Measurements from ENCODE around the gene TMA7B.

Gene TMA7B

DNA sequence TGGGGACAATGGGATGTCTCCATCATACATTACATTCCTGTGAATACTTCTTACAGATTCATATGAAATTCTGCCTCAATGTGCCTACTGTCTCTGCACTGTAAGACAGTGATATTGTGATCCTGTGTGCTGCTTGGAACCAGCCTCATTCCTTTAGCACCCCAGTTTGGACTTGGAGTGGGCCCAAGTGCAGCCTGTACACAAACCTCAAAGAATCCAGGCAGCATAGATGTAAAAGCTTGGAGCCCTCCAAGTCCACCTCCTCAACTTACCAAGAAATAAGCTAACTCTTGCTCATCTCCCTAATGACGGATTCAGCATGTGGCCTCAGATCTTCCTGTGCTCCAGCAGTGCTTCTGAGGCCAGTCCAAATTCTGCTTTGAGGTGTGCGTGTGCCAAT lies 34.9 kb upstream of the TMA7B start:
- H3K9me3 ChIP-seq (ENCODE audit: control insufficient read depth, insufficient read depth, low read length), result no peaks in the 10 kb centered on the region
- H3K79me2 ChIP-seq (ENCODE audit: control insufficient read depth, low read length), result no peaks in the 10 kb centered on the region
- H3K36me3 ChIP-seq (ENCODE audit: control insufficient read depth, low read length), result no peaks in the 10 kb centered on the region
- H3K4me2 ChIP-seq (ENCODE audit: low read length), result no peak overlapping the region
- peaks cover 41% of the 10 kb centered on the region for H3K27me3 ChIP-seq (ENCODE audit: control insufficient read depth, low read length)
- no peaks in the 10 kb centered on the region for H3K4me1 ChIP-seq (ENCODE audit: control insufficient read depth, low read length)
- no peaks in the 10 kb centered on the region for H3K9me2 ChIP-seq (replicated peaks; ENCODE audit: control insufficient read depth, low read length)
- H3F3A ChIP-seq (ENCODE audit: control insufficient read depth, insufficient read depth), result no peaks in the 10 kb centered on the region
- H4K20me1 ChIP-seq (ENCODE audit: control insufficient read depth, insufficient read depth, low read depth, low read length), result no peaks in the 10 kb centered on the region
- H3K4me3 ChIP-seq (ENCODE audit: low read length), result no peak overlapping the region
- TF ChIP-seq EZH2phosphoT487 (IDR thresholded peaks at IDR 0.05; ENCODE audit: borderline replicate concordance, low read length), result no peak
- TF ChIP-seq, protein P1, sequence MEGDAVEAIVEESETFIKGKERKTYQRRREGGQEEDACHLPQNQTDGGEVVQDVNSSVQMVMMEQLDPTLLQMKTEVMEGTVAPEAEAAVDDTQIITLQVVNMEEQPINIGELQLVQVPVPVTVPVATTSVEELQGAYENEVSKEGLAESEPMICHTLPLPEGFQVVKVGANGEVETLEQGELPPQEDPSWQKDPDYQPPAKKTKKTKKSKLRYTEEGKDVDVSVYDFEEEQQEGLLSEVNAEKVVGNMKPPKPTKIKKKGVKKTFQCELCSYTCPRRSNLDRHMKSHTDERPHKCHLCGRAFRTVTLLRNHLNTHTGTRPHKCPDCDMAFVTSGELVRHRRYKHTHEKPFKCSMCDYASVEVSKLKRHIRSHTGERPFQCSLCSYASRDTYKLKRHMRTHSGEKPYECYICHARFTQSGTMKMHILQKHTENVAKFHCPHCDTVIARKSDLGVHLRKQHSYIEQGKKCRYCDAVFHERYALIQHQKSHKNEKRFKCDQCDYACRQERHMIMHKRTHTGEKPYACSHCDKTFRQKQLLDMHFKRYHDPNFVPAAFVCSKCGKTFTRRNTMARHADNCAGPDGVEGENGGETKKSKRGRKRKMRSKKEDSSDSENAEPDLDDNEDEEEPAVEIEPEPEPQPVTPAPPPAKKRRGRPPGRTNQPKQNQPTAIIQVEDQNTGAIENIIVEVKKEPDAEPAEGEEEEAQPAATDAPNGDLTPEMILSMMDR (IDR thresholded peaks at IDR 0.05; ENCODE audit: low read depth, low read length, poor library complexity, severe bottlenecking), result no peak
- no peak overlapping the region for H3K27ac ChIP-seq (ENCODE audit: low read depth, low read length)

DNA sequence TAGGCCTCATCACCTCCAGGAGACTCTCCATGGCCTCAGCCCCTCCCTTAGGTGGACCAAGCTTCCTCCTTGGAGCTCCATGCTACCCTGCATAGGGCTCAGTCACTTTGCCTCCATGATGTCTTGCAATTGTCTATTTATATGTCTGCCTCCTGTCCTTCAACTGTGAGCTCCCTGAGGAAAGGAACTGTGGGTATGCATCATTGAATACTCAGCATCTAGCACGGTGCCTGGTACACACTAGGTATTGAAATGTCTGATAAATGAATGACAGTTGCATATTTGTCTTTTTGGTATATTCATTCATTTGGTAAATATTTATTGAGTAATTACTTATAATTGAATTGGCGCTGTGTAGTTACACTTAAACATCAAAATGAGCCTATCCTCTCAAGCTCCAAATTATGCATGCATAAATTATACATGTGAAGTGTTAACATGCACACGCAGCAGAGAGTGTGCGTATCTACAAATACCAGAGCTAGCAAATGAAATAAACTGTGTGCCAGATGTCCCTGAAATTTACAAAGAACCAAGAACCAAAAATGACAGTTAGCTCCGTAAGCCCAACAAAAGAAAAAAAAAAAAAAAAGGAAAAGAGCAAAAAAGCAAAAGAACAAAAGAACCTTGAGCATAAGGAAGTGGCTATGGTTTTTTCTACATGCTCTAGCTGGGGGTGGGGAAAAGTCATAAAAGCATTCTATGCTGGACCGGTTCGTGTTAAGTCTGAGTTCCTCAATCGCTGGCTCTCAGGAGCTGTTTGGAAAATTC lies 34.1 kb upstream of the TMA7B start:
- no peaks in the 10 kb centered on the region for H4K20me1 ChIP-seq (ENCODE audit: control insufficient read depth, insufficient read depth, low read depth, low read length)
- peaks cover 41% of the 10 kb centered on the region for H3K27me3 ChIP-seq (ENCODE audit: control insufficient read depth, low read length)
- H3K9me3 ChIP-seq (ENCODE audit: control insufficient read depth, insufficient read depth, low read length), result no peaks in the 10 kb centered on the region
- H3K4me1 ChIP-seq (ENCODE audit: control insufficient read depth, low read length), result no peaks in the 10 kb centered on the region
- H3K36me3 ChIP-seq (ENCODE audit: control insufficient read depth, low read length), result no peaks in the 10 kb centered on the region
- H3K9me2 ChIP-seq (replicated peaks; ENCODE audit: control insufficient read depth, low read length), result no peaks in the 10 kb centered on the region
- no peak overlapping the region for H3K4me2 ChIP-seq (ENCODE audit: low read length)
- no peak overlapping the region for H3K27ac ChIP-seq (ENCODE audit: low read depth, low read length)
- no peaks in the 10 kb centered on the region for H3F3A ChIP-seq (ENCODE audit: control insufficient read depth, insufficient read depth)
- H3K79me2 ChIP-seq (ENCODE audit: control insufficient read depth, low read length), result no peaks in the 10 kb centered on the region
- H3K4me3 ChIP-seq (ENCODE audit: low read length), result no peak overlapping the region
- no peak for TF ChIP-seq EZH2phosphoT487 (IDR thresholded peaks at IDR 0.05; ENCODE audit: borderline replicate concordance, low read length)
- TF ChIP-seq, protein P1 (IDR thresholded peaks at IDR 0.05; ENCODE audit: low read depth, low read length, poor library complexity, severe bottlenecking), result no peak

DNA sequence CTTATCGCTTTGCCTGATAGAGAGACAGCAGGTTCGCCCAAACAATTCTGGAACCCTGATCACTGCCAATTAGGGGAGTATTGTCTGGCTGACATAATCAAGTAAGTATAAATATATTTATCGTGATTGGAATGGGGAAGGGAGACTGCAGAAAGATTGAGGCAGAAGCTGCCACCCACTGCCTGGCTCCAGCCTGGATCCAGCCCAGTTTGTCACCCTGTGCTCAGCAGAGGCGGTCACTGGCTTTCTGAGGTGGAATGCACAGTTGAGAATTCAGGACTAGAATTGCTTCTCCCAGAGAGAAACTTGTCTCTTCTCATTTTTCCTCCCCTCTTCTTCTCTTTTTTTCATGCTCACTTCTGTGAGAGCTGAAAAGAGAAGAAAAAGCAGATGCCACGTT lies 33.4 kb upstream of the TMA7B start:
- H3K4me1 ChIP-seq (ENCODE audit: control insufficient read depth, low read length), result no peaks in the 10 kb centered on the region
- H3F3A ChIP-seq (ENCODE audit: control insufficient read depth, insufficient read depth), result no peaks in the 10 kb centered on the region
- H3K27me3 ChIP-seq (ENCODE audit: control insufficient read depth, low read length), result peaks cover 43% of the 10 kb centered on the region
- TF ChIP-seq EZH2phosphoT487 (IDR thresholded peaks at IDR 0.05; ENCODE audit: borderline replicate concordance, low read length), result no peak
- TF ChIP-seq, protein P1 (IDR thresholded peaks at IDR 0.05; ENCODE audit: low read depth, low read length, poor library complexity, severe bottlenecking), result no peak
- H3K9me2 ChIP-seq (replicated peaks; ENCODE audit: control insufficient read depth, low read length), result no peaks in the 10 kb centered on the region
- H4K20me1 ChIP-seq (ENCODE audit: control insufficient read depth, insufficient read depth, low read depth, low read length), result no peaks in the 10 kb centered on the region
- H3K4me2 ChIP-seq (ENCODE audit: low read length), result no peak overlapping the region
- H3K27ac ChIP-seq (ENCODE audit: low read depth, low read length), result no peak overlapping the region
- no peaks in the 10 kb centered on the region for H3K36me3 ChIP-seq (ENCODE audit: control insufficient read depth, low read length)
- H3K9me3 ChIP-seq (ENCODE audit: control insufficient read depth, insufficient read depth, low read length), result no peaks in the 10 kb centered on the region
- no peaks in the 10 kb centered on the region for H3K79me2 ChIP-seq (ENCODE audit: control insufficient read depth, low read length)
- no peak overlapping the region for H3K4me3 ChIP-seq (ENCODE audit: low read length)
